ENCODE measurements around the gene PSG7. TPM values are rescaled to one million over a fixed set of nuclear protein-coding genes. Genes with fewer than 3 reads are reported as not detected.
"Not testable (repeated sequence)": the region's sequence is repeated elsewhere in the genome, so short reads cannot be mapped to it uniquely, and the experiment has no call there.

Gene PSG7
- polyA plus RNA-seq, 1 experiment = 0.16 TPM

- no peak for DNase-seq (ENCODE audit: low read depth)
- TF ChIP-seq CTCF (IDR thresholded peaks at IDR 0.05; ENCODE audit: insufficient read depth, low read depth, low read length) = no peak
- Histone ChIP-seq H3K27me3 (ENCODE audit: control insufficient read depth, insufficient read depth, low read length) (no peaks in the 10 kb centered on the region), H3K36me3 (ENCODE audit: control insufficient read depth, insufficient read depth, low read length) (no peaks in the 10 kb centered on the region), H3K4me3 (ENCODE audit: low read depth, low read length) (no peak overlapping the region)
- ChIA-PET POLR2A (no interaction called here), CTCF (no interaction called here)
Measured at GRCh38 chr19:42926781-42927180, 10.2 kb downstream of the PSG7 start.

GRCh38 chr19:42923106-42923505 is 13.9 kb downstream of the PSG7 start:
- H3K36me3 ChIP-seq (ENCODE audit: control insufficient read depth, insufficient read depth, low read length); H3K4me3 ChIP-seq (ENCODE audit: low read depth, low read length); H3K27me3 ChIP-seq (ENCODE audit: control insufficient read depth, insufficient read depth, low read length); DNase-seq (ENCODE audit: low read depth); POLR2A ChIA-PET: not testable (repeated sequence)
- CTCF ChIA-PET = interaction anchor here (0.7 to 3.3 kb wide), 9 partner anchors 20 to 288 kb away, joined by 3 to 15 read pairs (median 3); no protein-coding TSS in a partner anchor
- TF ChIP-seq CTCF (IDR thresholded peaks at IDR 0.05; ENCODE audit: insufficient read depth, low read depth, low read length) = peak; percentile 78

- H3K27me3 ChIP-seq (ENCODE audit: control insufficient read depth, insufficient read depth, low read length); H3K4me3 ChIP-seq (ENCODE audit: low read depth, low read length); POLR2A ChIA-PET; H3K36me3 ChIP-seq (ENCODE audit: control insufficient read depth, insufficient read depth, low read length); DNase-seq (ENCODE audit: low read depth): not testable (repeated sequence)
- CTCF ChIA-PET = interaction anchor here (1.1 to 3.3 kb wide), 3 partner anchors 31 to 104 kb away, joined by 3 to 15 read pairs (median 3); no protein-coding TSS in a partner anchor
Measured at GRCh38 chr19:42920971-42921370, 16.0 kb downstream of the PSG7 start.

- no peak for DNase-seq (ENCODE audit: low read depth)
- ChIA-PET POLR2A (no interaction called here), CTCF (interaction anchor here (1.2 kb wide), 1 partner anchor 103 kb away, joined by 3 read pairs; no protein-coding TSS in a partner anchor)
- no peaks in the 10 kb centered on the region for H3K36me3 ChIP-seq (ENCODE audit: control insufficient read depth, insufficient read depth, low read length)
- no peak overlapping the region for H3K4me3 ChIP-seq (ENCODE audit: low read depth, low read length)
- H3K27me3 ChIP-seq (ENCODE audit: control insufficient read depth, insufficient read depth, low read length) = no peaks in the 10 kb centered on the region
- TF ChIP-seq CTCF (IDR thresholded peaks at IDR 0.05; ENCODE audit: insufficient read depth, low read depth, low read length) = no peak
Measured at GRCh38 chr19:42919757-42920079, 17.3 kb downstream of the PSG7 start.

GRCh38 chr19:42919070-42919756 is 17.8 kb downstream of the PSG7 start:
- CTCF ChIA-PET = interaction anchor here (0.8 to 1.5 kb wide), 2 partner anchors 32 to 126 kb away, joined by 3 to 5 read pairs; no protein-coding TSS in a partner anchor
- H3K36me3 ChIP-seq (ENCODE audit: control insufficient read depth, insufficient read depth, low read length); H3K4me3 ChIP-seq (ENCODE audit: low read depth, low read length); H3K27me3 ChIP-seq (ENCODE audit: control insufficient read depth, insufficient read depth, low read length); POLR2A ChIA-PET; DNase-seq (ENCODE audit: low read depth): not testable (repeated sequence)
- peak; percentile 49 for TF ChIP-seq CTCF (IDR thresholded peaks at IDR 0.05; ENCODE audit: insufficient read depth, low read depth, low read length)

GRCh38 chr19:42918377-42919069 is 18.5 kb downstream of the PSG7 start:
- H3K27me3 ChIP-seq (ENCODE audit: control insufficient read depth, insufficient read depth, low read length); POLR2A ChIA-PET; DNase-seq (ENCODE audit: low read depth); H3K36me3 ChIP-seq (ENCODE audit: control insufficient read depth, insufficient read depth, low read length); H3K4me3 ChIP-seq (ENCODE audit: low read depth, low read length): not testable (repeated sequence)
- CTCF ChIA-PET = interaction anchor here (0.8 to 1.5 kb wide), 3 partner anchors 31 to 165 kb away, joined by 3 to 5 read pairs (median 3); no protein-coding TSS in a partner anchor

- H3K4me3 ChIP-seq (ENCODE audit: low read depth, low read length); H3K27me3 ChIP-seq (ENCODE audit: control insufficient read depth, insufficient read depth, low read length); POLR2A ChIA-PET; DNase-seq (ENCODE audit: low read depth); H3K36me3 ChIP-seq (ENCODE audit: control insufficient read depth, insufficient read depth, low read length): not testable (repeated sequence)
- CTCF ChIA-PET = interaction anchor here (1.5 kb wide), 1 partner anchor 124 kb away, joined by 5 read pairs; no protein-coding TSS in a partner anchor
Measured at GRCh38 chr19:42917634-42918033, 19.4 kb downstream of the PSG7 start, which contains the start of gene PSG6. PSG6 (minus strand) TSS chr19:42917894; CDS start chr19:42917792, 102 bp downstream.

- H3K36me3 ChIP-seq (ENCODE audit: control insufficient read depth, insufficient read depth, low read length); DNase-seq (ENCODE audit: low read depth); POLR2A ChIA-PET; H3K27me3 ChIP-seq (ENCODE audit: control insufficient read depth, insufficient read depth, low read length); H3K4me3 ChIP-seq (ENCODE audit: low read depth, low read length); CTCF ChIA-PET: not testable (repeated sequence)
Measured at GRCh38 chr19:42916931-42917330, 20.1 kb downstream of the PSG7 start.

- POLR2A ChIA-PET = interaction anchor here (0.6 kb wide), 1 partner anchor 108 kb away, joined by 3 read pairs; no protein-coding TSS in a partner anchor
- H3K36me3 ChIP-seq (ENCODE audit: control insufficient read depth, insufficient read depth, low read length); H3K27me3 ChIP-seq (ENCODE audit: control insufficient read depth, insufficient read depth, low read length); H3K4me3 ChIP-seq (ENCODE audit: low read depth, low read length); DNase-seq (ENCODE audit: low read depth); CTCF ChIA-PET: not testable (repeated sequence)
Measured at GRCh38 chr19:42913516-42913915, 23.5 kb downstream of the PSG7 start.
